COLO668 (cell line): ENCODE measurements around the gene POLR3K.

Experiments
- DNase-seq: peaks from one replicate; lab custom pipeline; 2025; ENCODE audit not compliant: unreplicated experiment; lab: John Stamatoyannopoulos, UW

Gene POLR3K

GRCh38 chr16:79151-80054 is 26.0 kb upstream of the POLR3K start:
- DNase-seq, result no peak

- DNase-seq, result peak; percentile 53
These were observed 25.2 kb upstream of the POLR3K start for GRCh38 chr16:78444-79150.

GRCh38 chr16:77807-78443 is 24.5 kb upstream of the POLR3K start, which contains the start of gene MPG:
MPG (plus strand) TSS chr16:78225; CDS start chr16:78310, 85 bp downstream.
- peak; percentile 93 for DNase-seq

- DNase-seq, result peak; percentile 79
These were observed 23.9 kb upstream of the POLR3K start for GRCh38 chr16:77273-77806.

- peak; percentile 78 for DNase-seq
These were observed 23.3 kb upstream of the POLR3K start for GRCh38 chr16:76535-77272.

- peak; percentile 17 for DNase-seq
These were observed 22.4 kb upstream of the POLR3K start for GRCh38 chr16:75580-76501.

GRCh38 chr16:74747-75334 is 21.4 kb upstream of the POLR3K start:
- no peak for DNase-seq

GRCh38 chr16:74051-74746 is 20.8 kb upstream of the POLR3K start:
- DNase-seq, result no peak

GRCh38 chr16:72561-73548 is 19.4 kb upstream of the POLR3K start, which contains the start of gene RHBDF1:
RHBDF1 (minus strand) TSS chr16:72631; CDS start chr16:65015, 7,616 bp downstream.
- DNase-seq, result peak; percentile 14

GRCh38 chr16:71540-72401 is 18.4 kb upstream of the POLR3K start:
- peak; percentile 61 for DNase-seq

GRCh38 chr16:71210-71539 is 17.8 kb upstream of the POLR3K start:
- DNase-seq, result no peak

GRCh38 chr16:69181-69580 is 15.8 kb upstream of the POLR3K start:
- DNase-seq, result no peak

- no peak for DNase-seq
These were observed 14.7 kb upstream of the POLR3K start for GRCh38 chr16:67884-68789.

- DNase-seq, result no peak
These were observed 13.9 kb upstream of the POLR3K start for GRCh38 chr16:67183-67791.
